HCT116 (cell line): Measurements from ENCODE around the gene DDN. TPM values are rescaled to one million over a fixed set of nuclear protein-coding genes. Genes with fewer than 3 reads are reported as not detected.

Experiments
- ATAC-seq: fragments of 200-7000 bp; cut with Tn5 transposase; 2 replicates; pipeline ENCODE4 v1.9.1; 2020; ENCODE audit warnings: mild to moderate bottlenecking, moderate library complexity
- BruUV-seq: library from RNA; stranded (reverse); fragments of 400-500 nt; replicated peaks from 2 replicates; lab custom pipeline; 2021; lab: Mats Ljungman, UMichigan
- CTCF ChIA-PET: fragments of 300-600 bp; sonication (Branson Sonifier 250); formaldehyde crosslinking; loops from one replicate; lab custom pipeline; 2021; ENCODE audit warnings: antibody characterized with exemption; lab: Charles Lee
- POLR2A ChIA-PET: fragments of 300-600, 350-600 bp; sonication (Branson Sonifier 250); formaldehyde crosslinking; loops from one replicate; lab custom pipeline; 2021; ENCODE audit warnings: antibody characterized with exemption; lab: Charles Lee
- RAD21 ChIA-PET, 2 experiments: fragments of 300-600 bp; sonication (Branson Sonifier 250); formaldehyde crosslinking; loops; one replicate each; lab custom pipeline; 2023; ENCODE audit warnings: low total read pairs in 2 of 2; ENCODE audit not compliant: uncharacterized antibody in 2 of 2, unreplicated experiment in 2 of 2, low non-redundant PET in 1 of 2; lab: Charles Lee
- DNase-seq: peaks from one replicate; pipeline ENCODE4 v3.0.0-alpha.2; 2010; ENCODE audit warnings: low read depth, low spot score
- H2AFZ ChIP-seq: fragments of 200-600 bp; shearing (Covaris generic), sonication (generic); 2 replicates; pipeline ENCODE4 v1.6.1; 2017; ENCODE audit warnings: low read depth, mixed run types, mixed read lengths, antibody characterized with exemption, low read length; ENCODE audit not compliant: poor library complexity, severe bottlenecking
- H3K27ac ChIP-seq: 2 replicates; pipeline ENCODE4 v1.5.1; 2012; ENCODE audit warnings: low read depth, low read length
- H3K27me3 ChIP-seq: fragments of 200-600 bp; sonication (generic); 2 replicates; pipeline ENCODE4 v1.6.1; 2016; ENCODE audit warnings: mixed run types, low read length, mixed read lengths; ENCODE audit not compliant: insufficient read depth
- H3K36me3 ChIP-seq, 2 experiments: fragments of 200-500 bp in 1 of 2; fragments of 200-600 bp in 1 of 2; sonication (Bioruptor generic) in 1 of 2; sonication (generic) in 1 of 2; 2 replicates each; pipeline versions ENCODE4 v1.5.1 to v1.6.1; 2014 to 2016; ENCODE audit warnings: low read length in 2 of 2, inconsistent platforms in 1 of 2, mixed read lengths in 1 of 2, mixed run types in 1 of 2; ENCODE audit not compliant: insufficient read depth in 2 of 2, control insufficient read depth in 1 of 2
- H3K4me1 ChIP-seq, 2 experiments: fragments of 200-600 bp in 1 of 2; sonication (generic) in 1 of 2; 2 replicates each; pipeline versions ENCODE4 v1.5.1 to v1.6.1; 2012 to 2017; ENCODE audit warnings: low read length in 2 of 2, inconsistent platforms in 1 of 2, mild to moderate bottlenecking in 1 of 2, mixed read lengths in 1 of 2, mixed run types in 1 of 2, moderate library complexity in 1 of 2; ENCODE audit not compliant: insufficient read depth in 2 of 2, control insufficient read depth in 1 of 2
- H3K4me2 ChIP-seq: fragments of 200-600 bp; sonication (generic); 2 replicates; pipeline ENCODE4 v1.6.1; 2017; ENCODE audit warnings: mixed run types, low read length, mixed read lengths
- H3K4me3 ChIP-seq, 2 experiments: fragments of 200-600 bp in 1 of 2; sonication (generic) in 1 of 2; replicated peaks in 1 of 2; 2 replicates each; pipeline ENCODE4 v1.5.1; 2011 to 2016; ENCODE audit warnings: low read length in 2 of 2, control low read depth in 1 of 2, low read depth in 1 of 2, mild to moderate bottlenecking in 1 of 2, mixed read lengths in 1 of 2, mixed run types in 1 of 2
- H3K79me2 ChIP-seq: fragments of 200-600 bp; sonication (generic); 2 replicates; pipeline ENCODE4 v1.6.1; 2017; ENCODE audit warnings: mild to moderate bottlenecking, mixed run types, low read length, moderate library complexity, mixed read lengths; ENCODE audit not compliant: insufficient read depth
- H3K9ac ChIP-seq: fragments of 200-600 bp; sonication (generic); 2 replicates; pipeline ENCODE4 v1.6.1; 2016; ENCODE audit warnings: low read length, mixed read lengths
- H3K9me2 ChIP-seq: fragments of 200-600 bp; sonication (generic), shearing (Covaris generic); 2 replicates; pipeline ENCODE4 v1.6.1; 2017; ENCODE audit warnings: mixed run types, mild to moderate bottlenecking, moderate library complexity; ENCODE audit not compliant: insufficient read depth
- H3K9me3 ChIP-seq, 2 experiments: fragments of 200-500 bp in 1 of 2; fragments of 200-600 bp in 1 of 2; sonication (Bioruptor generic) in 1 of 2; sonication (generic) in 1 of 2; 2 replicates each; pipeline ENCODE4 v1.6.1; 2014 to 2017; ENCODE audit warnings: low read length in 2 of 2, mixed read lengths in 2 of 2, inconsistent platforms in 1 of 2, low read depth in 1 of 2, mild to moderate bottlenecking in 1 of 2, mixed run types in 1 of 2, moderate library complexity in 1 of 2; ENCODE audit not compliant: control insufficient read depth in 1 of 2, insufficient read depth in 1 of 2
- H4K20me1 ChIP-seq: fragments of 200-600 bp; sonication (generic), shearing (Covaris generic); 2 replicates; pipeline ENCODE4 v1.6.1; 2017; ENCODE audit warnings: mixed run types, mild to moderate bottlenecking, moderate library complexity; ENCODE audit not compliant: insufficient read depth
- ATF3 ChIP-seq: IDR thresholded peaks from 2 replicates; pipeline ENCODE4 v1.6.1; 2012
- CBX3 ChIP-seq: IDR thresholded peaks from 2 replicates; pipeline ENCODE4 v1.6.1; 2012; ENCODE audit warnings: low read depth
- CEBPB ChIP-seq: IDR thresholded peaks from 2 replicates; pipeline ENCODE4 v1.6.1; 2012; ENCODE audit warnings: low read depth
- EGR1 ChIP-seq: IDR thresholded peaks from 2 replicates; pipeline ENCODE4 v1.6.1; 2012; ENCODE audit warnings: low read depth
- ELF1 ChIP-seq: IDR thresholded peaks from 2 replicates; pipeline ENCODE4 v1.6.1; 2012; ENCODE audit warnings: low read depth, borderline replicate concordance
- EZH2phosphoT487 ChIP-seq: fragments of 200-600 bp; IDR thresholded peaks from 2 replicates; pipeline ENCODE4 v1.6.1; 2018; ENCODE audit warnings: antibody characterized with exemption, borderline replicate concordance
- MAX ChIP-seq: IDR thresholded peaks from 2 replicates; pipeline ENCODE4 v1.6.1; 2012
- POLR2AphosphoS5 ChIP-seq: IDR thresholded peaks from 2 replicates; pipeline ENCODE4 v1.6.1; 2011; ENCODE audit warnings: mild to moderate bottlenecking, low read depth, low read length, moderate library complexity
- RAD21 ChIP-seq: IDR thresholded peaks from 2 replicates; pipeline ENCODE4 v1.6.1; 2012; ENCODE audit warnings: low read depth, mild to moderate bottlenecking
- SIN3A ChIP-seq: IDR thresholded peaks from 2 replicates; pipeline ENCODE4 v1.6.1; 2012; ENCODE audit warnings: low read depth
- TCF7L2 ChIP-seq: IDR thresholded peaks from 2 replicates; pipeline ENCODE4 v1.7.0; 2011; ENCODE audit warnings: borderline replicate concordance, inconsistent platforms; ENCODE audit not compliant: insufficient read depth, insufficient read length; ENCODE audit errors: extremely low read depth
- YY1 ChIP-seq: IDR thresholded peaks from 2 replicates; pipeline ENCODE4 v1.6.1; 2011; ENCODE audit warnings: low read length, low read depth, moderate library complexity, mild to moderate bottlenecking; ENCODE audit not compliant: insufficient replicate concordance; ENCODE audit errors: extremely low read depth
- ZBTB33 ChIP-seq: IDR thresholded peaks from 2 replicates; pipeline ENCODE4 v1.6.1; 2011; ENCODE audit warnings: mild to moderate bottlenecking, low read length, moderate library complexity; ENCODE audit not compliant: insufficient replicate concordance; ENCODE audit errors: extremely low read depth
- ZFX ChIP-seq: fragments of 450-650 bp; IDR thresholded peaks from 2 replicates; pipeline ENCODE4 v1.6.1; 2017
- ZNF274 ChIP-seq: fragments of 200-500 bp; sonication (Bioruptor generic); IDR thresholded peaks from 2 replicates; pipeline ENCODE4 v1.6.1; 2014; ENCODE audit warnings: mild to moderate bottlenecking, low read depth, low read length, inconsistent platforms
- intact Hi-C: fragments of 100-400 bp; cut with micrococcal nuclease; formaldehyde crosslinking; loops from 2 replicates; pipeline ENCODE4 v1.10.0; 2022
- total RNA-seq: library from RNA; stranded (reverse); gene quantifications from one replicate; pipeline ENCODE4 v1.2.1, GENCODE V29; 2021; ENCODE audit not compliant: unreplicated experiment

Gene DDN
- total RNA-seq, 1 experiment from 2014 or later, result 8.1 TPM

- TF ChIP-seq ZFX, result no peak
- TF ChIP-seq POLR2AphosphoS5, result no peak
- TF ChIP-seq ZBTB33, result no peak
- no peak for TF ChIP-seq ZNF274
- no peak for TF ChIP-seq RAD21
- TF ChIP-seq EZH2phosphoT487, result no peak
- no peak for TF ChIP-seq MAX
- TF ChIP-seq TCF7L2, result no peak
- TF ChIP-seq ATF3, result no peak
- no peak for TF ChIP-seq CBX3
- no peak for TF ChIP-seq SIN3A
- no peak for TF ChIP-seq CEBPB
- no peak for TF ChIP-seq ELF1
- no peak for TF ChIP-seq EGR1
- TF ChIP-seq YY1, result no peak
- TF ChIP-seq, all 23 proteins: peak for 0
- Histone ChIP-seq H3K9me2 (no peaks in the 10 kb centered on the region), H3K27ac (no peak overlapping the region; the same call in 1 of the 2 replicates), H3K9me3 (no peaks in the 10 kb centered on the region), H3K27me3 (no peaks in the 10 kb centered on the region), H3K4me2 (no peak overlapping the region), H3K4me1 (peaks cover 9 to 30% of the 10 kb centered on the region in 2 experiments; a peak in 3 of 4 replicates), H4K20me1 (no peaks in the 10 kb centered on the region), H3K79me2 (peaks cover 9% of the 10 kb centered on the region; the same call in 1 of the 2 replicates), H3K4me3 (no peak overlapping the region), H3K36me3 (no peaks in the 10 kb centered on the region), H2AFZ (no peak overlapping the region), H3K9ac (no peak overlapping the region)
- no TSS peak for BruUV-seq
- ATAC-seq (no peak), DNase-seq (no peak)
- CTCF ChIA-PET, result interaction anchor here (1.2 to 2.6 kb wide), 3 partner anchors 10 to 20 kb away, joined by 4 to 10 read pairs (median 5); no protein-coding TSS in a partner anchor
- intact Hi-C loops, result no loop called here
- POLR2A ChIA-PET, result no interaction called here
- RAD21 ChIA-PET, result no interaction called here
Observed at GRCh38 chr12:48972952-48973483, 26.2 kb downstream of the DDN start.
